Transverse colon (tissue), 4 donors: Measurements from ENCODE around the gene SYNJ1. TPM values are rescaled to one million over a fixed set of nuclear protein-coding genes. Genes with fewer than 3 reads are reported as not detected.

Experiments
- DNase-seq: peaks from one replicate; pipeline ENCODE4 v3.0.0-alpha.2; 2019
- H3K27ac ChIP-seq, 4 donors: fragments of 200-600 bp; sonication (generic); 2 replicates each; pipeline ENCODE4 v1.5.1; 2016 to 2018; ENCODE audit warnings: inconsistent platforms in 4 of 4
- H3K27me3 ChIP-seq: fragments of 200-600 bp; sonication (generic); 2 replicates; pipeline ENCODE4 v1.5.1; 2017; ENCODE audit warnings: inconsistent platforms
- H3K36me3 ChIP-seq, 4 donors: fragments of 200-600 bp; sonication (generic); 2 replicates each; pipeline ENCODE4 v1.5.1; 2017 to 2019; ENCODE audit warnings: inconsistent platforms in 4 of 4
- H3K4me1 ChIP-seq, 4 donors: fragments of 200-600 bp; sonication (generic); 2 replicates each; pipeline ENCODE4 v1.5.1; 2017 to 2020; ENCODE audit warnings: inconsistent platforms in 4 of 4
- H3K4me3 ChIP-seq, 4 donors: fragments of 200-600 bp; sonication (generic); 1 replicate in 1 of 4; 2 replicates in 3 of 4; pipeline versions ENCODE4 v1.5.1 to v1.6.1; 2017 to 2019; ENCODE audit warnings: inconsistent platforms in 4 of 4
- H3K9me3 ChIP-seq, 2 donors: fragments of 200-600 bp; sonication (generic); 2 replicates each; pipeline ENCODE4 v1.5.1; 2017 to 2019; ENCODE audit warnings: inconsistent platforms in 2 of 2
- CTCF ChIP-seq, 5 experiments: fragments of 200-600 bp in 3 of 5; fragments of 450-650 bp in 2 of 5; sonication (generic) in 3 of 5; IDR thresholded peaks; 1 replicate in 2 of 5; 2 replicates in 3 of 5; pipeline ENCODE4 v1.5.1; 2016 to 2017; ENCODE audit warnings: antibody characterized with exemption in 5 of 5, inconsistent platforms in 3 of 5, mild to moderate bottlenecking in 2 of 5, moderate library complexity in 1 of 5
- EP300 ChIP-seq: sonication (generic); formaldehyde crosslinking; IDR thresholded peaks from one replicate; pipeline ENCODE4 v1.6.1; 2017; ENCODE audit warnings: antibody characterized with exemption, low read depth
- POLR2A ChIP-seq: fragments of 450-650 bp; IDR thresholded peaks from one replicate; pipeline ENCODE4 v1.6.1; 2016; ENCODE audit warnings: antibody characterized with exemption, mild to moderate bottlenecking, moderate library complexity
- POLR2AphosphoS5 ChIP-seq, 3 donors: sonication (generic); formaldehyde crosslinking; IDR thresholded peaks; one replicate each; pipeline ENCODE4 v1.6.1; 2016; ENCODE audit warnings: antibody characterized with exemption in 3 of 3
- WGBS, 2 donors: methylation state at CpG; one replicate each; pipeline ENCODE4 v1.1.5; 2018; ENCODE audit warnings: low coverage in 1 of 2; 5-methylcytosine and 5-hydroxymethylcytosine counted together
- in situ Hi-C, 4 donors: fragments of 200-750 bp; cut with MboI; loops; one replicate each; pipeline versions ENCODE4 v1.15.0 to v1.15.1; 2017; ENCODE audit warnings: low sequenced_read_pairs in 3 of 4, low pct_ligation_motif_present in 1 of 4, low pct_unique_long_range_greater_than_20kb in 1 of 4
- intact Hi-C: fragments of 100-400 bp; cut with DNase I; formaldehyde crosslinking; loops from one replicate; pipeline ENCODE4 v1.15.1; 2023; ENCODE audit warnings: low total_unique reads
- total RNA-seq, 4 donors: library from RNA; depleted of rRNA; stranded (reverse); fragments of >200 nt; gene quantifications; one replicate each; pipeline ENCODE4 v1.1.0, GENCODE V29; 2016

Gene SYNJ1
- total RNA-seq, 4 donors from 2014 or later = 9.8 to 18.0 (median 15.9) TPM

GRCh38 chr21:32658524-32658923 is 69.3 kb downstream of the SYNJ1 start:
- WGBS, 2 donors = 89 to 98% methylated on average over 3 to 9 of the region's 9 CpGs
- no peaks in the 10 kb centered on the region for H3K27me3 ChIP-seq
- no peaks in the 10 kb centered on the region for H3K9me3 ChIP-seq
- no peak for TF ChIP-seq CTCF (IDR thresholded peaks at IDR 0.05)
- no peak for TF ChIP-seq POLR2A
- no peak for TF ChIP-seq POLR2AphosphoS5 (IDR thresholded peaks at IDR 0.05)
- TF ChIP-seq EP300 = no peak
- H3K27ac ChIP-seq = no peak overlapping the region
- intact Hi-C loops (no loop called here), in situ Hi-C loops (no loop called here)
- peaks cover 0 to 21% (median 5%) of the 10 kb centered on the region in 4 donors for H3K36me3 ChIP-seq
- DNase-seq = no peak
- H3K4me3 ChIP-seq = no peak overlapping the region
- no peaks in the 10 kb centered on the region for H3K4me1 ChIP-seq

- Histone ChIP-seq H3K36me3 (peaks cover 0 to 26% (median 6%) of the 10 kb centered on the region in 4 donors), H3K27ac (no peak overlapping the region), H3K27me3 (no peaks in the 10 kb centered on the region), H3K4me3 (no peak overlapping the region), H3K9me3 (no peaks in the 10 kb centered on the region), H3K4me1 (no peaks in the 10 kb centered on the region)
- WGBS, 2 donors = 85 to 100% methylated on average over 1 to 2 of the region's 2 CpGs
- in situ Hi-C loops (no loop called here), intact Hi-C loops (no loop called here)
- DNase-seq = no peak
- TF ChIP-seq EP300 (no peak), CTCF (IDR thresholded peaks at IDR 0.05) (peak; percentile 33 to 56 (median 46))
These were observed 74.4 kb downstream of the SYNJ1 start for GRCh38 chr21:32653326-32653901.

- Histone ChIP-seq H3K4me3 (no peak overlapping the region), H3K36me3 (peaks cover 0 to 35% (median 14%) of the 10 kb centered on the region in 4 donors), H3K27ac (no peak overlapping the region), H3K9me3 (no peaks in the 10 kb centered on the region), H3K27me3 (no peaks in the 10 kb centered on the region), H3K4me1 (no peaks in the 10 kb centered on the region)
- DNase-seq = no peak
- TF ChIP-seq POLR2A (no peak), POLR2AphosphoS5 (IDR thresholded peaks at IDR 0.05) (no peak), EP300 (no peak), CTCF (IDR thresholded peaks at IDR 0.05) (no peak)
- in situ Hi-C loops = no loop called here
- intact Hi-C loops = no loop called here
These were observed 79.6 kb downstream of the SYNJ1 start for GRCh38 chr21:32648165-32648564.

- Histone ChIP-seq H3K27me3 (no peaks in the 10 kb centered on the region), H3K27ac (no peak overlapping the region), H3K9me3 (no peaks in the 10 kb centered on the region), H3K36me3 (peaks cover 0 to 52% (median 18%) of the 10 kb centered on the region in 4 donors), H3K4me1 (no peaks in the 10 kb centered on the region), H3K4me3 (no peak overlapping the region)
- in situ Hi-C loops = no loop called here
- DNase-seq = no peak
- intact Hi-C loops = no loop called here
- TF ChIP-seq CTCF (IDR thresholded peaks at IDR 0.05) (no peak), POLR2A (no peak), POLR2AphosphoS5 (IDR thresholded peaks at IDR 0.05) (no peak), EP300 (no peak)
- WGBS, 2 donors = 60 to 78% methylated on average over 7 to 19 of the region's 19 CpGs
These were observed 82.3 kb downstream of the SYNJ1 start for GRCh38 chr21:32645261-32646182.
